ENCODE data around the gene PLEKHM3. TPM values are rescaled to one million over a fixed set of nuclear protein-coding genes. Genes with fewer than 3 reads are reported as not detected.
A peak's percentile ranks its signal among the peaks of the same experiment; 100 is the strongest.

Gene PLEKHM3
- total and polyA plus RNA-seq, 2 of the 13 experiments (the other 11 are each of a cell fraction or from before 2014, with no cell fraction given): 4.5 to 4.7 TPM

GRCh38 chr2:208033701-208034502, 8.6 kb upstream of the PLEKHM3 start (continued):
- TF ChIP-seq SIN3B (IDR thresholded peaks at IDR 0.05; ENCODE audit: low read length) (no peak), ZSCAN29 (CRISPR knock-in tag; conservative IDR thresholded peaks at IDR 0.05) (no peak), HINFP (CRISPR knock-in tag; IDR thresholded peaks at IDR 0.05; ENCODE audit: low read depth) (no peak), ZNF749 (CRISPR knock-in tag; IDR thresholded peaks at IDR 0.05; ENCODE audit: borderline replicate concordance) (no peak), MAZ (IDR thresholded peaks at IDR 0.05; ENCODE audit: borderline replicate concordance, low read depth, low read length) (peak; percentile 69; the same call in 1 of the 2 replicates), MAZ (CRISPR knock-in tag; IDR thresholded peaks at IDR 0.05; ENCODE audit: low read depth) (no peak), BORCS8-MEF2B (CRISPR knock-in tag; IDR thresholded peaks at IDR 0.05) (0 out of 2 replicates have a peak, but pooled peaks have one; percentile 65), NR0B2 (CRISPR knock-in tag; IDR thresholded peaks at IDR 0.05) (no peak), ZNF782 (CRISPR knock-in tag; IDR thresholded peaks at IDR 0.05; ENCODE audit: borderline replicate concordance) (no peak), HNRNPUL1 (IDR thresholded peaks at IDR 0.05; ENCODE audit: low read depth, low read length) (no peak), ZNF264 (CRISPR knock-in tag; IDR thresholded peaks at IDR 0.05) (no peak; the same call in 1 of the 2 replicates), ZNF563 (CRISPR knock-in tag; IDR thresholded peaks at IDR 0.05) (no peak), CAMTA2 (CRISPR knock-in tag; IDR thresholded peaks at IDR 0.05; ENCODE audit: borderline replicate concordance) (no peak), AKAP8 (CRISPR knock-in tag; IDR thresholded peaks at IDR 0.05) (no peak), HNRNPH1 (optimal IDR thresholded peaks at IDR 0.05; ENCODE audit: low read depth, low read length) (no peak), ESRRA (CRISPR knock-in tag; IDR thresholded peaks at IDR 0.05; ENCODE audit: low read depth) (peak; percentile 74; the same call in 1 of the 2 replicates), ZNF446 (CRISPR knock-in tag; IDR thresholded peaks at IDR 0.05) (no peak), TCF7 (IDR thresholded peaks at IDR 0.05; ENCODE audit: low read depth) (peak; percentile 39; the same call in 1 of the 2 replicates), HMGXB3 (CRISPR knock-in tag; IDR thresholded peaks at IDR 0.05; ENCODE audit: borderline replicate concordance) (no peak), THRA (CRISPR knock-in tag; IDR thresholded peaks at IDR 0.05; ENCODE audit: borderline replicate concordance) (no peak; the same call in 1 of the 2 replicates), ISL2 (CRISPR knock-in tag; IDR thresholded peaks at IDR 0.05) (peak; percentile 55; the same call in 1 of the 2 replicates), KMT2B (CRISPR knock-in tag; IDR thresholded peaks at IDR 0.05) (no peak)

Measured in HepG2 (cell line).